ENCODE measurements around the gene NDUFB1. TPM values are rescaled to one million over a fixed set of nuclear protein-coding genes. Genes with fewer than 3 reads are reported as not detected.

Gene NDUFB1
- total RNA-seq, result 10 to 100 TPM; 67.1 to 88.5 TPM

GRCh38 chr14:92121670-92122350 lies at the start of gene NDUFB1, which contains the start of gene CPSF2:
Gene NDUFB1, minus strand, starts transcription at chr14:92121706. Its CDS starts 4,069 bp downstream, at chr14:92117637.
Gene CPSF2, plus strand, starts transcription at chr14:92121969. Its CDS starts 9,016 bp downstream, at chr14:92130985.
- H3K4me3 Mint-ChIP-seq, result peak within 1 kb of the TSS; percentile 99
- no peaks in the 10 kb centered on the region for H3K9me3 Mint-ChIP-seq
- peak; percentile 95 for ATAC-seq (replicated peaks)
- H3K36me3 Mint-ChIP-seq (ENCODE audit: low read depth), result peaks cover 67% of the 10 kb centered on the region
- peak within 1 kb of the TSS; percentile 98 for H3K27ac Mint-ChIP-seq
- H3K27me3 Mint-ChIP-seq, result no peaks in the 10 kb centered on the region
- peaks cover 18% of the 10 kb centered on the region for H3K4me1 Mint-ChIP-seq

- H3K4me3 Mint-ChIP-seq, result no peak overlapping the region
- H3K9me3 Mint-ChIP-seq, result no peaks in the 10 kb centered on the region
- H3K36me3 Mint-ChIP-seq (ENCODE audit: low read depth), result peaks cover 73% of the 10 kb centered on the region
- H3K27me3 Mint-ChIP-seq, result no peaks in the 10 kb centered on the region
- no peak for ATAC-seq (replicated peaks)
- H3K4me1 Mint-ChIP-seq, result no peaks in the 10 kb centered on the region
- peak overlapping the region; percentile 21 for H3K27ac Mint-ChIP-seq
Measured at GRCh38 chr14:92164958-92165357, 43.5 kb upstream of the NDUFB1 start.

- ATAC-seq (replicated peaks), result no peak
- Mint-ChIP-seq H3K9me3 (no peaks in the 10 kb centered on the region), H3K36me3 (ENCODE audit: low read depth) (peaks cover 94% of the 10 kb centered on the region), H3K27me3 (no peaks in the 10 kb centered on the region), H3K4me1 (peaks cover 3% of the 10 kb centered on the region), H3K27ac (no peak overlapping the region), H3K4me3 (no peak overlapping the region)
Measured at GRCh38 chr14:92161521-92161920, 40.0 kb upstream of the NDUFB1 start.

GRCh38 chr14:92160619-92161018 lies 39.1 kb upstream of the NDUFB1 start:
- peaks cover 3% of the 10 kb centered on the region for H3K4me1 Mint-ChIP-seq
- H3K27ac Mint-ChIP-seq, result no peak overlapping the region
- H3K36me3 Mint-ChIP-seq (ENCODE audit: low read depth), result peaks cover 98% of the 10 kb centered on the region
- no peak for ATAC-seq (replicated peaks)
- H3K4me3 Mint-ChIP-seq, result no peak overlapping the region
- H3K9me3 Mint-ChIP-seq, result no peaks in the 10 kb centered on the region
- H3K27me3 Mint-ChIP-seq, result no peaks in the 10 kb centered on the region

GRCh38 chr14:92154283-92154942 lies 32.9 kb upstream of the NDUFB1 start:
- Mint-ChIP-seq H3K27me3 (no peaks in the 10 kb centered on the region), H3K9me3 (no peaks in the 10 kb centered on the region), H3K27ac (no peak overlapping the region), H3K4me3 (no peak overlapping the region), H3K4me1 (peaks cover 3% of the 10 kb centered on the region), H3K36me3 (ENCODE audit: low read depth) (peaks cover 96% of the 10 kb centered on the region)
- ATAC-seq (replicated peaks), result no peak

GRCh38 chr14:92153581-92153980 lies 32.1 kb upstream of the NDUFB1 start:
- H3K4me1 Mint-ChIP-seq, result peaks cover 3% of the 10 kb centered on the region
- no peaks in the 10 kb centered on the region for H3K27me3 Mint-ChIP-seq
- H3K9me3 Mint-ChIP-seq, result no peaks in the 10 kb centered on the region
- ATAC-seq (replicated peaks), result no peak
- peak overlapping the region; percentile 43 for H3K27ac Mint-ChIP-seq
- H3K4me3 Mint-ChIP-seq, result no peak overlapping the region
- peaks cover 95% of the 10 kb centered on the region for H3K36me3 Mint-ChIP-seq (ENCODE audit: low read depth)

GRCh38 chr14:92144708-92145107 lies 23.2 kb upstream of the NDUFB1 start:
- H3K4me3 Mint-ChIP-seq, result no peak overlapping the region
- peaks cover 10% of the 10 kb centered on the region for H3K4me1 Mint-ChIP-seq
- no peaks in the 10 kb centered on the region for H3K27me3 Mint-ChIP-seq
- H3K27ac Mint-ChIP-seq, result no peak overlapping the region
- H3K36me3 Mint-ChIP-seq (ENCODE audit: low read depth), result peaks cover 96% of the 10 kb centered on the region
- no peak for ATAC-seq (replicated peaks)
- H3K9me3 Mint-ChIP-seq, result no peaks in the 10 kb centered on the region

GRCh38 chr14:92143962-92144361 lies 22.5 kb upstream of the NDUFB1 start:
- H3K4me3 Mint-ChIP-seq, result no peak overlapping the region
- peak overlapping the region; percentile 18 for H3K27ac Mint-ChIP-seq
- peaks cover 96% of the 10 kb centered on the region for H3K36me3 Mint-ChIP-seq (ENCODE audit: low read depth)
- ATAC-seq (replicated peaks), result no peak
- no peaks in the 10 kb centered on the region for H3K9me3 Mint-ChIP-seq
- no peaks in the 10 kb centered on the region for H3K27me3 Mint-ChIP-seq
- H3K4me1 Mint-ChIP-seq, result peaks cover 10% of the 10 kb centered on the region

GRCh38 chr14:92143309-92143708 lies 21.8 kb upstream of the NDUFB1 start:
- no peak for ATAC-seq (replicated peaks)
- no peaks in the 10 kb centered on the region for H3K9me3 Mint-ChIP-seq
- peaks cover 97% of the 10 kb centered on the region for H3K36me3 Mint-ChIP-seq (ENCODE audit: low read depth)
- no peaks in the 10 kb centered on the region for H3K27me3 Mint-ChIP-seq
- H3K4me3 Mint-ChIP-seq, result no peak overlapping the region
- H3K4me1 Mint-ChIP-seq, result peaks cover 10% of the 10 kb centered on the region
- no peak overlapping the region for H3K27ac Mint-ChIP-seq

- H3K9me3 Mint-ChIP-seq, result no peaks in the 10 kb centered on the region
- no peaks in the 10 kb centered on the region for H3K27me3 Mint-ChIP-seq
- no peak overlapping the region for H3K4me3 Mint-ChIP-seq
- no peaks in the 10 kb centered on the region for H3K4me1 Mint-ChIP-seq
- peaks cover 99% of the 10 kb centered on the region for H3K36me3 Mint-ChIP-seq (ENCODE audit: low read depth)
- ATAC-seq (replicated peaks), result no peak
- no peak overlapping the region for H3K27ac Mint-ChIP-seq
Measured at GRCh38 chr14:92135269-92135668, 13.8 kb upstream of the NDUFB1 start.

- H3K4me3 Mint-ChIP-seq, result no peak overlapping the region
- ATAC-seq (replicated peaks), result no peak
Measured at GRCh38 chr14:92134456-92134855, 12.9 kb upstream of the NDUFB1 start.

GRCh38 chr14:92122761-92123160 lies 1.3 kb upstream of the NDUFB1 start:
- Mint-ChIP-seq H3K27me3 (no peaks in the 10 kb centered on the region), H3K9me3 (no peaks in the 10 kb centered on the region), H3K4me1 (peaks cover 28% of the 10 kb centered on the region), H3K27ac (peak overlapping the region; percentile 98), H3K36me3 (ENCODE audit: low read depth) (peaks cover 67% of the 10 kb centered on the region), H3K4me3 (peak overlapping the region; percentile 99)
- ATAC-seq (replicated peaks), result no peak

More at GRCh38 chr14:92134456-92134855, 12.9 kb upstream of the NDUFB1 start:
- H3K27me3 Mint-ChIP-seq, result no peaks in the 10 kb centered on the region
- H3K27ac Mint-ChIP-seq, result no peak overlapping the region
- no peaks in the 10 kb centered on the region for H3K9me3 Mint-ChIP-seq
- peaks cover 99% of the 10 kb centered on the region for H3K36me3 Mint-ChIP-seq (ENCODE audit: low read depth)
- H3K4me1 Mint-ChIP-seq, result peaks cover 4% of the 10 kb centered on the region

- Mint-ChIP-seq H3K9me3 (no peaks in the 10 kb centered on the region), H3K27me3 (no peaks in the 10 kb centered on the region), H3K4me3 (peak overlapping the region; percentile 99), H3K36me3 (ENCODE audit: low read depth) (peaks cover 67% of the 10 kb centered on the region), H3K27ac (peak overlapping the region; percentile 98), H3K4me1 (peaks cover 23% of the 10 kb centered on the region)
- ATAC-seq (replicated peaks), result no peak
Measured at GRCh38 chr14:92122351-92122677, 808 bp upstream of the NDUFB1 start.

GRCh38 chr14:92121207-92121669 lies 268 bp downstream of the NDUFB1 start:
- H3K4me1 Mint-ChIP-seq, result peaks cover 18% of the 10 kb centered on the region
- H3K4me3 Mint-ChIP-seq, result peak overlapping the region; percentile 99
- peak overlapping the region; percentile 98 for H3K27ac Mint-ChIP-seq
- peaks cover 67% of the 10 kb centered on the region for H3K36me3 Mint-ChIP-seq (ENCODE audit: low read depth)
- H3K27me3 Mint-ChIP-seq, result no peaks in the 10 kb centered on the region
- peak; percentile 43 for ATAC-seq (replicated peaks)
- H3K9me3 Mint-ChIP-seq, result no peaks in the 10 kb centered on the region

GRCh38 chr14:92109490-92109889 lies 12.0 kb downstream of the NDUFB1 start:
- Mint-ChIP-seq H3K9me3 (no peaks in the 10 kb centered on the region), H3K36me3 (ENCODE audit: low read depth) (no peaks in the 10 kb centered on the region), H3K4me3 (no peak overlapping the region), H3K27ac (no peak overlapping the region), H3K27me3 (no peaks in the 10 kb centered on the region), H3K4me1 (peaks cover 10% of the 10 kb centered on the region)
- ATAC-seq (replicated peaks), result no peak
